B cell (primary cell): Measurements from ENCODE around the gene HLA-B.

Experiments
- EZH2 ChIP-seq: IDR thresholded peaks from 2 replicates; pipeline ENCODE4 v1.6.1; 2012; ENCODE audit warnings: borderline replicate concordance, low read depth, mild to moderate bottlenecking, moderate library complexity, low read length; ENCODE audit not compliant: insufficient read depth, poor library complexity, severe bottlenecking
- TF ChIP-seq, protein P1 (sequence below): fragments of 200-600 bp; IDR thresholded peaks from one replicate; pipeline ENCODE4 v1.8.0; 2022; ENCODE audit warnings: antibody characterized with exemption, mild to moderate bottlenecking

DNA sequence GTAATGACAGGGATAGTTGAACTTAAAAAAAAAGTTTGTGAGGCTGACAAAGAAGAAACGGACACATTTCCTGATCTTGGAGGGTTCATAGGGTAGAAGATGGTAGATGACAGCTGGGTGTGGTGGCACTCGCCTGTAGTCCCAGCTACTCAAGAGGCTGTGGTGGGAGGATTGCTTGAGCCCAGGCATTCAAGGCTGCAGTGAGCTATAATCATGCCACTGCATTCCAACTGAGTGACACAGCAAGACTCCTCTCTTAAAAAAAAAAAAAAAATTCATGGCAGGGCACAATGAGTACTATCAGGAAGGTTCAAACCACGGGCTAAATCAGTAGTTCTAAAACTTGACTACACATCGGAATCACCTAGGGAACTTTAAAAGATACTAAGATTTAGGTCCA lies 44.4 kb upstream of the HLA-B start:
- TF ChIP-seq, protein P1, sequence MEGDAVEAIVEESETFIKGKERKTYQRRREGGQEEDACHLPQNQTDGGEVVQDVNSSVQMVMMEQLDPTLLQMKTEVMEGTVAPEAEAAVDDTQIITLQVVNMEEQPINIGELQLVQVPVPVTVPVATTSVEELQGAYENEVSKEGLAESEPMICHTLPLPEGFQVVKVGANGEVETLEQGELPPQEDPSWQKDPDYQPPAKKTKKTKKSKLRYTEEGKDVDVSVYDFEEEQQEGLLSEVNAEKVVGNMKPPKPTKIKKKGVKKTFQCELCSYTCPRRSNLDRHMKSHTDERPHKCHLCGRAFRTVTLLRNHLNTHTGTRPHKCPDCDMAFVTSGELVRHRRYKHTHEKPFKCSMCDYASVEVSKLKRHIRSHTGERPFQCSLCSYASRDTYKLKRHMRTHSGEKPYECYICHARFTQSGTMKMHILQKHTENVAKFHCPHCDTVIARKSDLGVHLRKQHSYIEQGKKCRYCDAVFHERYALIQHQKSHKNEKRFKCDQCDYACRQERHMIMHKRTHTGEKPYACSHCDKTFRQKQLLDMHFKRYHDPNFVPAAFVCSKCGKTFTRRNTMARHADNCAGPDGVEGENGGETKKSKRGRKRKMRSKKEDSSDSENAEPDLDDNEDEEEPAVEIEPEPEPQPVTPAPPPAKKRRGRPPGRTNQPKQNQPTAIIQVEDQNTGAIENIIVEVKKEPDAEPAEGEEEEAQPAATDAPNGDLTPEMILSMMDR, result no peak
- TF ChIP-seq EZH2, result no peak
